ENCODE data around the gene PTBP1.

GRCh38 chr19:748274-748598 is 49.0 kb upstream of the PTBP1 start:
- TF ChIP-seq CTCF (IDR thresholded peaks at IDR 0.05 in 2 of 3, conservative IDR thresholded peaks at IDR 0.05 in 1 of 3; ENCODE audit: insufficient read depth in 2 of 3, low read depth in 1 of 3, low read length in 3 of 3): no peak
- TF ChIP-seq ZNF174 (CRISPR knock-in tag; IDR thresholded peaks at IDR 0.05): no peak
- no peak for TF ChIP-seq FOXA3 (CRISPR knock-in tag; conservative IDR thresholded peaks at IDR 0.05 in 1 of 2, IDR thresholded peaks at IDR 0.05 in 1 of 2)
- no peak for TF ChIP-seq JUND (IDR thresholded peaks at IDR 0.05; ENCODE audit: borderline replicate concordance, low read depth, low read length)
- TF ChIP-seq JUND (tag; IDR thresholded peaks at IDR 0.05; ENCODE audit: borderline replicate concordance, low read depth, low read length): no peak

Data from K562 (cell line).